ENCODE data around the gene BPIFA1. TPM values are rescaled to one million over a fixed set of nuclear protein-coding genes. Genes with fewer than 3 reads are reported as not detected.

BPIFA1 gene
- total RNA-seq, 1 donor from 2014 or later = not detected

- no peak for TF ChIP-seq EZH2 (IDR thresholded peaks at IDR 0.05; ENCODE audit: insufficient read depth, low read length)
- TF ChIP-seq, protein P1, sequence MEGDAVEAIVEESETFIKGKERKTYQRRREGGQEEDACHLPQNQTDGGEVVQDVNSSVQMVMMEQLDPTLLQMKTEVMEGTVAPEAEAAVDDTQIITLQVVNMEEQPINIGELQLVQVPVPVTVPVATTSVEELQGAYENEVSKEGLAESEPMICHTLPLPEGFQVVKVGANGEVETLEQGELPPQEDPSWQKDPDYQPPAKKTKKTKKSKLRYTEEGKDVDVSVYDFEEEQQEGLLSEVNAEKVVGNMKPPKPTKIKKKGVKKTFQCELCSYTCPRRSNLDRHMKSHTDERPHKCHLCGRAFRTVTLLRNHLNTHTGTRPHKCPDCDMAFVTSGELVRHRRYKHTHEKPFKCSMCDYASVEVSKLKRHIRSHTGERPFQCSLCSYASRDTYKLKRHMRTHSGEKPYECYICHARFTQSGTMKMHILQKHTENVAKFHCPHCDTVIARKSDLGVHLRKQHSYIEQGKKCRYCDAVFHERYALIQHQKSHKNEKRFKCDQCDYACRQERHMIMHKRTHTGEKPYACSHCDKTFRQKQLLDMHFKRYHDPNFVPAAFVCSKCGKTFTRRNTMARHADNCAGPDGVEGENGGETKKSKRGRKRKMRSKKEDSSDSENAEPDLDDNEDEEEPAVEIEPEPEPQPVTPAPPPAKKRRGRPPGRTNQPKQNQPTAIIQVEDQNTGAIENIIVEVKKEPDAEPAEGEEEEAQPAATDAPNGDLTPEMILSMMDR (IDR thresholded peaks at IDR 0.05; ENCODE audit: insufficient read depth, low read depth, low read length) = no peak
- Histone ChIP-seq H3K9me3 (ENCODE audit: insufficient read depth, low read depth, low read length) (no peaks in the 10 kb centered on the region), H2AFZ (ENCODE audit: low read depth, low read length) (no peak overlapping the region), H3K4me2 (ENCODE audit: low read length) (no peak overlapping the region), H4K20me1 (ENCODE audit: insufficient read depth, low read length) (no peaks in the 10 kb centered on the region), H3K9ac (ENCODE audit: low read length) (no peak overlapping the region), H3K36me3 (ENCODE audit: insufficient read depth, low read length) (no peaks in the 10 kb centered on the region), H3K4me3 (ENCODE audit: insufficient read depth, low read depth, low read length) (no peak overlapping the region), H3K4me1 (ENCODE audit: insufficient read depth, low read length) (no peaks in the 10 kb centered on the region), H3K79me2 (ENCODE audit: insufficient read depth, low read length) (no peaks in the 10 kb centered on the region), H3K27me3 (ENCODE audit: insufficient read depth, low read length) (no peaks in the 10 kb centered on the region), H3K27ac (ENCODE audit: low read depth, low read length) (no peak overlapping the region)
- H3K4me1 Mint-ChIP-seq (ENCODE audit: low read depth, unreplicated experiment) = no peaks in the 10 kb centered on the region
- peaks cover 1% of the 10 kb centered on the region for H3K9me3 Mint-ChIP-seq (ENCODE audit: unreplicated experiment)
- H3K27ac Mint-ChIP-seq (ENCODE audit: unreplicated experiment) = no peak overlapping the region
- peaks cover 28% of the 10 kb centered on the region for H3K27me3 Mint-ChIP-seq (ENCODE audit: low read depth, unreplicated experiment)
- no peak overlapping the region for H3K4me3 Mint-ChIP-seq (ENCODE audit: unreplicated experiment)
- H3K36me3 Mint-ChIP-seq (ENCODE audit: low read depth, unreplicated experiment) = no peaks in the 10 kb centered on the region
- no peak for FAIRE-seq
- DNase-seq (ENCODE audit: low read depth) = no peak
These were observed 13.7 kb downstream of the BPIFA1 start for GRCh38 chr20:33249456-33249855.

- H3K4me2 ChIP-seq (ENCODE audit: low read length) = no peak overlapping the region
- no peak overlapping the region for H3K27ac ChIP-seq (ENCODE audit: low read depth, low read length)
- Mint-ChIP-seq H3K4me3 (ENCODE audit: unreplicated experiment) (no peak overlapping the region), H3K4me1 (ENCODE audit: low read depth, unreplicated experiment) (no peaks in the 10 kb centered on the region), H3K9me3 (ENCODE audit: unreplicated experiment) (peaks cover 1% of the 10 kb centered on the region), H3K36me3 (ENCODE audit: low read depth, unreplicated experiment) (no peaks in the 10 kb centered on the region), H3K27me3 (ENCODE audit: low read depth, unreplicated experiment) (peaks cover 25% of the 10 kb centered on the region), H3K27ac (ENCODE audit: unreplicated experiment) (no peak overlapping the region)
- no peaks in the 10 kb centered on the region for H3K27me3 ChIP-seq (ENCODE audit: insufficient read depth, low read length)
- H3K79me2 ChIP-seq (ENCODE audit: insufficient read depth, low read length) = no peaks in the 10 kb centered on the region
- no peak overlapping the region for H2AFZ ChIP-seq (ENCODE audit: low read depth, low read length)
- FAIRE-seq = no peak
- H3K4me1 ChIP-seq (ENCODE audit: insufficient read depth, low read length) = no peaks in the 10 kb centered on the region
- H3K9ac ChIP-seq (ENCODE audit: low read length) = no peak overlapping the region
- H3K36me3 ChIP-seq (ENCODE audit: insufficient read depth, low read length) = no peaks in the 10 kb centered on the region
- DNase-seq (ENCODE audit: low read depth) = no peak
- H3K9me3 ChIP-seq (ENCODE audit: insufficient read depth, low read depth, low read length) = no peaks in the 10 kb centered on the region
- no peak overlapping the region for H3K4me3 ChIP-seq (ENCODE audit: insufficient read depth, low read depth, low read length)
- H4K20me1 ChIP-seq (ENCODE audit: insufficient read depth, low read length) = no peaks in the 10 kb centered on the region
- TF ChIP-seq EZH2 (IDR thresholded peaks at IDR 0.05; ENCODE audit: insufficient read depth, low read length) = no peak
- TF ChIP-seq, protein P1 (IDR thresholded peaks at IDR 0.05; ENCODE audit: insufficient read depth, low read depth, low read length) = no peak
These were observed 14.9 kb downstream of the BPIFA1 start for GRCh38 chr20:33250666-33251065.

DNA sequence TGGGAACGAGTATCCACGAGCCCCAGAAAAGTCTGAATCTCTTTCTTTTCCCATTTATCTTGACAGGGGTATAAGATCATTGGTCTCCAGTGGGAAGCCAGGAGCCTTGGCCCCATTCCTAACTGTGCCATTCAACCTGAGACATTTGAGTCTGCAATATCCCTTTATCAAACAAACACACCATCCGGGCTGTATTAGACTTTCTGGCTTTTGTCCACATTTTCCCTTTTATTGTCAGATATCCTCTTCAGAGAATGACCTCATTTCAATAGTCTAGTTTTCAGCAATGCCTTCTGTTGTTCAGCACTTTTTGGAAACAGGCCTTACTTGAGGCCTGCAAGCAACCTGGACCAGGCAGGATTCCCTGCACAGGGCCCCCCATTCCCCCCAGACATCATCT lies 15.7 kb downstream of the BPIFA1 start:
- Mint-ChIP-seq H3K36me3 (ENCODE audit: low read depth, unreplicated experiment) (no peaks in the 10 kb centered on the region), H3K27me3 (ENCODE audit: low read depth, unreplicated experiment) (peaks cover 17% of the 10 kb centered on the region), H3K27ac (ENCODE audit: unreplicated experiment) (no peak overlapping the region), H3K9me3 (ENCODE audit: unreplicated experiment) (peaks cover 1% of the 10 kb centered on the region), H3K4me3 (ENCODE audit: unreplicated experiment) (no peak overlapping the region), H3K4me1 (ENCODE audit: low read depth, unreplicated experiment) (no peaks in the 10 kb centered on the region)
- no peaks in the 10 kb centered on the region for H3K79me2 ChIP-seq (ENCODE audit: insufficient read depth, low read length)
- no peak overlapping the region for H3K9ac ChIP-seq (ENCODE audit: low read length)
- FAIRE-seq (no peak), DNase-seq (ENCODE audit: low read depth) (no peak)
- no peak overlapping the region for H3K4me2 ChIP-seq (ENCODE audit: low read length)
- no peak for TF ChIP-seq EZH2 (IDR thresholded peaks at IDR 0.05; ENCODE audit: insufficient read depth, low read length)
- TF ChIP-seq, protein P1 (IDR thresholded peaks at IDR 0.05; ENCODE audit: insufficient read depth, low read depth, low read length) = no peak
- no peaks in the 10 kb centered on the region for H3K4me1 ChIP-seq (ENCODE audit: insufficient read depth, low read length)
- no peak overlapping the region for H3K27ac ChIP-seq (ENCODE audit: low read depth, low read length)
- H4K20me1 ChIP-seq (ENCODE audit: insufficient read depth, low read length) = no peaks in the 10 kb centered on the region
- H3K4me3 ChIP-seq (ENCODE audit: insufficient read depth, low read depth, low read length) = no peak overlapping the region
- no peak overlapping the region for H2AFZ ChIP-seq (ENCODE audit: low read depth, low read length)
- no peaks in the 10 kb centered on the region for H3K27me3 ChIP-seq (ENCODE audit: insufficient read depth, low read length)
- H3K9me3 ChIP-seq (ENCODE audit: insufficient read depth, low read depth, low read length) = no peaks in the 10 kb centered on the region
- H3K36me3 ChIP-seq (ENCODE audit: insufficient read depth, low read length) = no peaks in the 10 kb centered on the region

All from astrocyte (in vitro differentiated cells and primary cell).